Stimulated activated CD4-positive, alpha-beta T cell treated with anti-CD3 and anti-CD28 coated beads, Interleukin-2, amount 100 ng/mL, for 48 hours (primary cell): ENCODE results near the gene P4HA1.

Experiments used
- DNase-seq, 2 donors: peaks; one replicate each; pipeline ENCODE4 v3.0.0-alpha.2; 2020

The P4HA1 gene

GRCh38 chr10:72976886-72977285 is 119.8 kb downstream of the P4HA1 start:
- no peak for DNase-seq
